Activated gamma-delta T cell treated with Interleukin-2 at 50 U/mL for 16 hours (primary cell): Measurements from ENCODE around the gene TPPP.

ENCODE experiments used
- DNase-seq: peaks from one replicate; pipeline ENCODE4 v3.0.0-alpha.2; 2020

Gene TPPP

GRCh38 chr5:622946-623522 is 70.1 kb downstream of the TPPP start:
- no peak for DNase-seq

DNA sequence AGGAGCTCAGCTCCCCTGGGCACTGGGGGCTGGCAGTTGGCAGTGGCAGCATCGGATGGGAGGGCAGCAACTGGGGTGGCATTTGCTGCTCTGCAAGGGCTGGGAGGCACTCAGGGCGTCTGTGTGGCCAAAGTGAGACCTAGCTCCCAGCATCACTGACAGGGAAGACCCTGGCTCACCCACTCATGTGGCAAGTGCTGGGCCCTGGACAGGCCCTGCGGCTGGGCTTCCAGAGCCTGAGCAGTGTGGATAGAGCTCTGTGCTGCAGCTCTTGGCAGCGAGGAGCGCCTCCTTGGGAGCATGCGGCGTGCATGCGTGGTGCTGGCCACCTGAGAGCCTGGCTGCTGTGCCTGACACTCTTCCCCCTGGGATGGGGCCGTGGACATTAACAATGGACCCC is 70.8 kb downstream of the TPPP start:
- DNase-seq = no peak

- DNase-seq = no peak
Observed at GRCh38 chr5:621341-621761, 71.8 kb downstream of the TPPP start.

DNA sequence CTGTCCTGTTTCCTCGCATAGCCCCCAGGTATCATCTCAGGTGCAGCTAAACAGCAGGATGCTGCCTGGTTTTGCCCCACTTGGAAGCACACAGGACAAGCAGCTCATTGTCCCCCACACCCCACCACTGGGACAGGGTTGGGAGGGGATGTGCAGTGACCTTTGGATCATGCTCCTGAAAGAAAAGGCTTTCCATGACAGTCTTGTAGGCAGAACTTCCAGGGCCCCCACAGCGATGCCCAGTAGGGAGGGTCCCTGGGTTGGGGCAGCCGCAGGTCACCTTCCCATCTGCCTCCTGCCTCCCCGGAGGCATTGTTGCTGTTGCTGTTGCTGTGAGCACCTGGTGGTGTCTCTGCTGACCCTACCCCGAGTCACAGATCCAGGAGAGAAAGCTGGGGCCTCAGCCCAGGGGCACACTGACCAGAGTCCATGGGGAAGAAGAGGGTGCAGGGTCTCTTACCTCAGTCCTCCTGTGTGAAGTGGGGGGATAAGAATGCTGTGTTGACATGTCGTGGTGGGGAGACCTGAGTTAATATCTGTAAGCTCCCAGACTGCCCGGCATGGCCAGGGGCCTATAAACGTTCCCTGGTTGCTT is 72.5 kb downstream of the TPPP start:
- DNase-seq = no peak

DNA sequence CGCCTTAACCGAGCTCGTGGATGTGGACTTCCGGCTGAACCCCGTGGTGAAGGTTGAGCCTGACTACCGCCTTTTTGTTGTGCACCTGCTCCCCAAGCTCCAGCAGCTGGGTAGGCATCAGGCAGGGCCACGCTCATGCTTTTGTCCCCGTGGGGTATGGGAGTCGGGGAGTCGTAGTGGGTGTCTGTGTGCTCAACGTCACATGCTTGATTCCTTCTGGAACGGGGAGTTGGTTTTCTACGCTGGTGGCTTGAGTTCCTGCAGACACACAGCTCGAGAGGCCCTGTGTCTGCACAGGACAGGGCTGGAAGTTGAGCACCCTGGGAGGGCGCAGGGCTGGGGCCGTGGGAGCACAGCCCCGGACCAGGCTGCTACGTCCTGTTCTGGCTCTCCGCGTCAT is 73.0 kb downstream of the TPPP start:
- DNase-seq = no peak

- DNase-seq = no peak
Observed at GRCh38 chr5:619444-619843, 73.7 kb downstream of the TPPP start.

DNA sequence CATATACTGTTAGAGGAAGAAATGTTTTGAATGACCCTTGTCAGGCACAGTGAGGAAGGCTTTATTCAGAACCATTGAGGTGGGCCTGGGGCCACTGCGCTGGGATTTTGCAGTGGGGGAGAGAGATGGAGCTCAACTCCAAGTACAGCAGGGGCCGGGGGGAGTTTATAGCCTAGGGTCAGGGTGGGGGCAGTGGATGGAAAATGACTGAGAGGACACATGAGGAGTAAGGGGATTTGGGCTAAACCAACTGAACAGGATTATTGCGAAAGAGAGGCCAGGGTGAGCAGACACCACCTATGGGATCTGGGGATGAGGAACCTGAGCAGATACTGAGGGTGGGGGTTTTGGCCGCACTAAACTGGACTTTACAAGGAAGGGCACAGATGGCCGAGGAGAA is 74.7 kb downstream of the TPPP start:
- no peak for DNase-seq

DNA sequence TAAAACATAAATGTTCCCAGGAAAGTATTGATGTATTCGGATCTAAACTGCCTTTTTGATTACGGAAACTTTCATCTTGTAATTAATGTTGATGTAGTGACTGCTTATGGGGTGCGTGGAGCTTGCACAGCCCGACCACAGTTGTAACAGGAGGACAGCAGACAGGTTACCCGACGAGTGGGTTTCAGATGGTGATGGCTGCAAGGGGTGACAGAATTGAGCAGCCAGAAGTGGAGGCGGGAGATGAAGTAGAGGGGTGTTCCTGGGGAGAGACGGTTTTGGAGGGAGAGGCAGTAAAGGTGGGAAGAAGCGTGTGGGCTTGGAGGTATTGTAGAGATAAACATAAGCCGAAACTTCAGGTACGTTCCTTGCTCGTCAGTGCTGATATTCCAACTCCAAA is 75.3 kb downstream of the TPPP start:
- no peak for DNase-seq

- no peak for DNase-seq
Observed at GRCh38 chr5:616484-617039, 76.6 kb downstream of the TPPP start.

DNA sequence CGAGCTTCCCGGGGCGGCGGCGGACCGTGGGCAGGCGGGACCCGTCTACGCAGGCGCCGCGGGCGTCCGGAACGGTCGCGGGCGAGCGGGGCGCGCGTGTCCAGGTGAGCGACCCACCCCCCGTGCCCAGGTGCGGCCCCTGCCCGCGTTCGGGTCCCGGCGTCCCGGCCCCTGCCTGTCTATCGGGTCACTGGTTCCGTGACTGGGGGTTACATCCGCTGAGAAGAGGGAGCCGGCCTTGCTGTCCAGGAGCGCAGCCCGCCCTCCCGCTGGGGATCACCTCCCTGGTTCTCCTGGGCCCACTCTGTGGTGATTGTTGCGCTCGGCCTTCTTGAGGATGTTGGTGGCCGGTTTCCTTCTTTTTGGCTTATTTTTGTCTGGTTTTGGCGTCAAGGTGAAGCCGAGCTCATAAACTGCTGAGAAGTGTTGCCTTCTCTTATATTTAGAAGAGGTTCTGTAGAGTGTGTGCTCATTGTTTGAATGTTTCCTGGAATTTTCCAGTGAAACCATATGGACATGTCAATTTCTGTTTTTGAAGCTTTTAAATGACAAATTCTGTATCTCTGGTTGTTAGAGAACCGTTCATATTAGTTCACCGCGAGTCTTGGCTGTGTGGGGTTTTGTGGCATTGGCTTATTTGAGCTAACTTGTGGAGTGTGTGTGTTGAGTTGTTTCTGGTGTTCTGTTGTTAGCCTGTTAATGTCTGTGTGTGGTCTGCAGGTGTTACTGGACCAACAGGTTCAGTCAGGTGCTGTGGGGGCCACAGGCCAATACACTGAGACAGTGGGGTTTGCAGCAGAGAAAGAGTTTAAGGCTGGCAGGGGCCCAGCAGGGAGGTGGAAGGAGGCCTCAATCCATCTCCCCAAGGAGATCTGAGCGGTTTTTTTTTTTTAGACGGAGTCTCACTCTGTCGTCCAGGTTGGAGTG is 80.4 kb downstream of the TPPP start:
- no peak for DNase-seq

DNA sequence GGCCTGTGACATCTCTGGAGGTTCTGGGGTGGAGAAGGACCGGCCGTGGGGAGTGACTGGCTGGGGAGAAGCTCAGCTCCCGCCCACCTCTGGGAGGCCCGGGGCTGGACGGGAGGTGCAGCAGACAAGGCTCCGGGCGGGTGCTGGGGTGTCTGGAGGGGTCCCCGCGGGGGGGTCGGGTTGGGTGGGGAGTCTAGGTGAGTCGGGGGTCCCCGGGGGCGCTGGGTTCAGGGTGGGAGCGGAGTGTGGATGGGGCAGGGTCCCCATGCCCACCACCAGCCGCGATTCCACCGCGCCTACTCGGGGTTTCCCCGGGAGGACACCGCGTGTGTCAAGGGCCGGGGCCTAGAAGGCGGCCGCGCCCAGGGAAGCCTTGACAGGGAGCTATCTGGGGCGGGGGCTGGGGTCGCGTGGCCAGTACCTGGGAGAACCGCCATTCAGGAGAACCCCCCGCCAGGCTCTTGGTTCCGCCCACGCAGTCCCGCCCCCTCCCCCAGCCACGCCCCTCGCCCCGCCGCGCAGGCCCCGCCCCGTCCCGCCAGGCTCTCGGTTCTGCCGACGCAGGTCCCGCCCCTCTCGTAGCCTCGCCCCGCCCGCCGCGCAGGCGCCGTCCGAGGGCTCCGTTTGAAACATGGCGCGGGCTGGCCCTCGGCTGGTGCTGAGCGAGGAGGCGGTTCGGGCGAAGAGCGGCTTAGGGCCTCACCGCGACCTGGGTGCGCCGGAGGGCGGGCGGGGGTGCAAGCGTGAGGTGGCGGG is 81.2 kb downstream of the TPPP start, which contains the start of gene CEP72:
Gene CEP72, plus strand, starts transcription at position 610 of the 756 bp plus-strand sequence. Its CDS starts 22 bp downstream, at position 632.
- DNase-seq = peak; percentile 94

- DNase-seq = no peak
Observed at GRCh38 chr5:610744-611730, 82.1 kb downstream of the TPPP start.

DNA sequence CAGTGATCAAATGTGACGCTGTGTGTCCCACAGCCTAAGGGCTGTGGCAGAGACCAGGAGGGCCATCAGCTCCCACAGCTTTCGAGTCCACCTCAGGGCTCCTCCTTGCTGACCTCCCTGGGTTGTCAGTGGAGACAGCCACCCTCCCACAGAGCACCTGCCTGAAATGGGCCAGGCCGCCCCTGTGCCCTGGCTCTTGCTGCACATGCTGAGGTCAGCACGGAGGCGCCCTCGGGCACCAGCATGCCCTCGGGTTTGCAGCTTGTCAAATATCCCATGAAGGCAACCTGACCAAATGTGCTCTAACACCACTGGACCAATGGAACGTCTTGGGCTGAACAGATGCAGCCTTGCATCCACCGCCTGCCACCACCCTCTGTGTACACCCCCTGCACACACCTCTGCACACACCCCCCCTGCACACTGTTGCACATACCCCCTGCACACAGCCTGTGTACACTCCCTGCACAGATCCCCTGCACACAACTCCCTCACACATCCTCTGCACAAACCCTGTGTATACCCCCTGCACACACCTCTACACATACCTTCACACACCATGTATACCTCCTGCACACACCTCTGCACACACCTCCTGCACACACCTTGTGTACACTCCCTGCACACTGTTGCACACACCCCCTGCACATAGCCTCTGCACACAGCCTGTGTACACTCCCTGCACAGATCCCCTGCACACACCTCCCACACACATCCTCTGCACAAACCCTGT is 83.0 kb downstream of the TPPP start:
- DNase-seq = no peak
